ENCODE measurements around the gene PIK3CB. TPM values are rescaled to one million over a fixed set of nuclear protein-coding genes. Genes with fewer than 3 reads are reported as not detected.

PIK3CB gene
- total and polyA plus RNA-seq, 5 experiments from 2014 or later, result 8.9 to 34.2 (median 13.4) TPM

DNA sequence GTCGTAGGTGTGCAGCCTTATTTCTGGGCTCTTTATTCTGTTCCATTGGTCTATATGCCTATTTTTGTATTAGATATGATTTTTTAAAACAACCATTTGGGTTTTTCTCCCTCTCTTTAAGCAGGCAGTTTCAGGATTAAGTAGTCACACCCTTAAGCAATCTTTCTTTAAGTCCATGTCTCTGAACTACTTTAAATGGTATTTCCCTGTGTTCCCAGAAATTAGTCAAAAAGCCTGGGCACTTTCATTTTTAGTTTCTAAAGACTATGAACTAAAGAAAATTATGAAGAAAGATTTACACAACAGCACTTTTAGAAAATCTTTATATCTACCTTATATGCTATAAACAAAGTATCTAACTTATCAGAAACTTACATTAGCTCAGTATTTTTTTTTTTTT, 115.9 kb downstream of the PIK3CB start:
- Mint-ChIP-seq H3K27ac (no peak overlapping the region), H3K4me1 (peaks cover 0 to 7% (median 3%) of the 10 kb centered on the region in 4 donors), H3K36me3 (peaks cover 5 to 29% (median 25%) of the 10 kb centered on the region in 3 donors), H3K9me3 (peaks cover 0 to 4% (median 0%) of the 10 kb centered on the region in 9 donors), H3K27me3 (no peaks in the 10 kb centered on the region), H3K4me3 (no peak overlapping the region)
- POLR2A ChIA-PET, result no interaction called here
- no peak for DNase-seq
- no peak for ATAC-seq

DNA sequence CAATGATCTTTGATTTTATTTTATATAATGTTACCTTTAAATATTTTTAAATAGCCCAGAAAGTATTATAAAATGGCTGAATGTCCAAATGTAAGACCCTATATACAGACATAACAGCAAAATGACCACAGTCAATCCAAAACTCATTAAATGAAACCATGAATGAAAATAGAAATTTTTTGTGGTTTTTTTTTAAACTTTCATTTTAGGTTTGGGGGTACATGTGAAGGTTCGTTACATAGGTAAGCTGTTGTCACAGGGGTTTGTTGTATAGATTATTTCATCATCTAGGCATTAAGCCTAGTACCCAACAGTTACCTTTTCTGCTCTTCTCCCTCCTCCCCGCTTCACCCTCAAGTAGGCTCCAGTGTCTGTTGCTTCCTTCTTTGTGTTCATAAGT, 117.4 kb downstream of the PIK3CB start:
- H3K9me3 Mint-ChIP-seq, result peaks cover 0 to 4% (median 0%) of the 10 kb centered on the region in 9 donors
- DNase-seq, result no peak
- peak overlapping the region in 1 of 10 donors; percentile 33 for H3K27ac Mint-ChIP-seq
- peaks cover 5 to 36% (median 22%) of the 10 kb centered on the region in 3 donors for H3K36me3 Mint-ChIP-seq
- H3K4me3 Mint-ChIP-seq, result no peak overlapping the region
- no peaks in the 10 kb centered on the region for H3K27me3 Mint-ChIP-seq
- ATAC-seq, result no peak
- POLR2A ChIA-PET, result interaction anchor here (0.7 kb wide), 1 partner anchor 1905 kb away, joined by 4 read pairs; no protein-coding TSS in a partner anchor
- H3K4me1 Mint-ChIP-seq, result peaks cover 0 to 7% (median 3%) of the 10 kb centered on the region in 4 donors

DNA sequence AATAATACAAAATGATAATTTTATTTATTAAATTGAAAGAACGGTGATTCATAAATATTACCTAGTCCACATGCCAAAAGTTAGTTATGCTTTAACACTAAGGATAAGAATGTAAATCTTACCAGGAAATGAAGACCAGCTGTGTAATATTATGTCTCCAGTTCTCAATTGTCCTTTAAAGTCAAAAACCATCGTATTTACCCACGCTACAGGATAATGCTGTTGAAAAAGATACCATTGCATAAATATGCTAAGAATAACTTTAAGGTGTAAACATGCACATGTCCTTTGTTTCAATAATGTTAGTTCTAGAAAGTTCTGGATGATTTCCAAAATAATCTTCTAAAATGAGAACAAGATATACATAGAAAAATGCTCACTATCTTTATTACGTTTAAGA, 122.6 kb downstream of the PIK3CB start:
- POLR2A ChIA-PET, result no interaction called here
- peaks cover 0 to 2% (median 0%) of the 10 kb centered on the region in 4 donors for H3K4me1 Mint-ChIP-seq
- no peaks in the 10 kb centered on the region for H3K9me3 Mint-ChIP-seq
- H3K27ac Mint-ChIP-seq, result no peak overlapping the region
- no peaks in the 10 kb centered on the region for H3K27me3 Mint-ChIP-seq
- ATAC-seq, result no peak
- H3K4me3 Mint-ChIP-seq, result no peak overlapping the region
- DNase-seq, result no peak
- H3K36me3 Mint-ChIP-seq, result peaks cover 6 to 57% (median 8%) of the 10 kb centered on the region in 3 donors

DNA sequence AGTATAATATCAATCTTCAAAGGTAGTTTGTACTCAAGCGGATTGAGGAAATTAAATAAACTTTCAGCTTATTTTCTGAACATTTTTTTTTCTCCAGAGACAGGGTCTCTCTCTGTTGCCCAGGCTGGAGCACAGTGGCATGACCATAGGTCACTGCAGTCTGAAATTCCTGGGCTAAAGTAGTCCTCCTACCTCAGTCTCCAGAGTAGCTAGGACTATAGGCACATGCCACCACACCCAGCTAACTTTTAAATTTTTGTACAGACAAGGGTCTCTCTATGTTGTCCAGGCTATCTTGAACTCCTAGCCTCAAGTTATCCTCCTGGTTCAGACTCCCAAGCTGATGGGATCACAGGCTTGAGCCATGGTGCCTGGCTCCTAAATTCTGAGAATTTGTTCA, 129.1 kb downstream of the PIK3CB start:
- Mint-ChIP-seq H3K9me3 (no peaks in the 10 kb centered on the region), H3K4me3 (no peak overlapping the region), H3K4me1 (peaks cover 0 to 2% (median 0%) of the 10 kb centered on the region in 4 donors), H3K27ac (peak overlapping the region in 2 of 10 donors; percentile 11 to 38), H3K27me3 (no peaks in the 10 kb centered on the region), H3K36me3 (peaks cover 5 to 55% (median 6%) of the 10 kb centered on the region in 3 donors)
- POLR2A ChIA-PET, result no interaction called here
- no peak for ATAC-seq
- DNase-seq, result no peak

DNA sequence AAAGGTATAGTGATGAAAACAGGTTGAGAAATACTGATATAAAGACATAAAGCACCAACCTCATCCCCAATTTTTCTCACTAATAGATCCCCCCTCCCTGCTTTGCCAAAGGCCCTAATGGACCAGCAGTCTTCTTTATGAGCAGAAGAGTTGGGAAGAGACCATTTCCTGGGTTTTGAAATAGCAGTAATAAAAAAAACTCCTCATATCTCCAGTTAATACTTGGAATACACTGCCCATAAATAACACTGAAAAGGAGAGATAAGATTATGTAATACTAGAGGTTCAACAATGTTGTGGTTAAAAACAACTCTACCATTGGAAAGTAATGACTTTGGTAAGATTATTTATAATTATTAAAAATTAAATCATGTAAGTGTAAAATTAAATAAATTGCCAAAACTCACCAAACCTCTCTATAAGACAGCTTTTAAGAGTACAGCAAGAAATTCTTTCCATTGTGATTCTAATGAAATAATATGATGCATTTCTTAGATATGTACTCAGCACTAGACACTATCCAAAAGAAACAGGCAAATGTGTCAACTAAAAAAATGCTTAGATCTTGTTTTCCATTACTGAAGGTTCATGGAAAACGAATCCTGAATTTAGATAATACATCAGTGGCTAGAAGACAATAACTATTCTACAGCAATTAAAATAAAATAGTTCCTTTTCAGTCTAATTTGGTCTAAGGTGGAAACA, 137.9 kb downstream of the PIK3CB start:
- Mint-ChIP-seq H3K4me3 (no peak overlapping the region), H3K27me3 (no peaks in the 10 kb centered on the region), H3K9me3 (no peaks in the 10 kb centered on the region), H3K36me3 (peaks cover 0 to 40% (median 9%) of the 10 kb centered on the region in 3 donors), H3K4me1 (peaks cover 0 to 1% (median 0%) of the 10 kb centered on the region in 4 donors), H3K27ac (no peak overlapping the region)
- POLR2A ChIA-PET, result no interaction called here
- DNase-seq, result no peak
- ATAC-seq, result no peak

DNA sequence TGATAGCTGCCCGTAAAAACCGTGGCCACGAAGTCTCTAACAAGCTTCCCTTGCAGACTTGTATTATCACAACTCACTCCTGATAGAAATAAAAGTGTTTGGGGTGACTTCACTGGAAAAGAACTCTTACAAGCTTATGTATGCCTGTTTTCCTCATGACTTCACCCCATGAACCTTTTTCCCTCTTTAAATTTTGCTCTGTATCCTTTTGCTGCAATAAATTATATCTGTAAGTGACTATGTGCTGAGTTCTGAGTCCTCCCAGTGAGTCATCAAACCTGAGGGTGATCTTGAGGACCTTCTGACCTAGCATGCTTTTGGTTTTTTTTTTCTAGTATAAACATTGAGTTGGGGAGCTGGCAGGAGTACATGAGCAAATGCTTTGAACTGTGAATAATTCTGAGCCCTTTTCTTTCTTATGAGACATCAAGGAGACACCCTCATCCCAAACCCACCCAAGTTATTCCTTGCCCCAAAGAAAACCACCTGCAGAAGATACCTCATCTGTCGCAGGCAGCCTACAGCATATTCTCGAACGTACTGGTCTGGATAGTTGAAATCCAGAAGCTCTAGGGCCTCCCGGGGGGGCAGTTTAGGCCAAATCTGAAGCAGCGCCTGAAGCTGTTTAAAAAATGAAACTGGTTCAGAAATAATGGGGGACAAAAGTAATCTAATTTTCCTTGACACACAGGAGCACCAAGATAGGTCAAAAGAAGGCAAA, 140.3 kb downstream of the PIK3CB start:
- no peak for ATAC-seq
- peaks cover 0 to 46% (median 7%) of the 10 kb centered on the region in 3 donors for H3K36me3 Mint-ChIP-seq
- no peak for DNase-seq
- H3K4me1 Mint-ChIP-seq, result peaks cover 0 to 1% (median 0%) of the 10 kb centered on the region in 4 donors
- H3K27ac Mint-ChIP-seq, result no peak overlapping the region
- POLR2A ChIA-PET, result interaction anchor here (1.1 kb wide), 1 partner anchor 222 kb away, joined by 4 read pairs; no protein-coding TSS in a partner anchor
- no peaks in the 10 kb centered on the region for H3K9me3 Mint-ChIP-seq
- no peaks in the 10 kb centered on the region for H3K27me3 Mint-ChIP-seq
- no peak overlapping the region for H3K4me3 Mint-ChIP-seq

DNA sequence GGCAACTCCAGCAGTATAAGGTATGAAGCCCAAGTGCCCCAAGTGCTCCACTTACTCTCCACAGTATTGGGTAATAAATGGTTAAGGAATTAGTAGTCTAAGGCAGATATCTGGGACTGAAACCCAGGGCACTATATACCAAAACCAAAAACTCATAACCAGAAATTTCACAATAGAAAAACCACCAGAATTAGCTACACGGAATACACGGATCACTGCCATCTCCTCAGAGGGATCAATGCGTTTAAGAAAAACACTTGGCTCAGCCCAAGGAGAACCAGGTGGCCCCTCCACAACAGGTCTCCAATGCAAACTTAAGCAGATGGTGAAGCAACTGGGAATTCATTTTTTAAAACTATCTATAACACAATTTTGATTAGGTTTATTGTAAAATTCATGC, 142.6 kb downstream of the PIK3CB start:
- POLR2A ChIA-PET, result no interaction called here
- peaks cover 0 to 53% (median 12%) of the 10 kb centered on the region in 3 donors for H3K36me3 Mint-ChIP-seq

DNA sequence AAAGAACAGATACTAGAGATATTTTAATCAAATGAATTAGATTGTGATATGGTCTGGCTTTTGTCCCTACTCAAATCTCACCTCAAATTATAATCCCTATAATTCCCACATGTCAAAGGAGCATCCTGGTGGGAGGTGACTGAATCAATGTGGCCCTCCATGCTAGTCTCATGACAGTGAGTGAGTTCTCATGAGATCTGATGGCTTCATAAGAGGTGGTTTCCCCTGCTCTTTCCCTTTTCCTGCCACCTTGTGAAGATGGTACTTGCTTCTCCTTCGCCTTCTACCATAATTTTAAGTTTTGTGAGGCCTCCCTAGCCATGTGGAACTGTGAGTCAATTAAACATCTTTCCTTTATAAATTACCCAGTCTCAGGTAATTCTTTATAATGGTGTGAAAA, 143.4 kb downstream of the PIK3CB start:
- H3K27ac Mint-ChIP-seq, result peak overlapping the region in 2 of 10 donors; percentile 63 to 73
- H3K36me3 Mint-ChIP-seq, result peaks cover 0 to 57% (median 14%) of the 10 kb centered on the region in 3 donors

More for the DNA sequence above, 142.6 kb downstream of the PIK3CB start:
- DNase-seq (no peak), ATAC-seq (no peak)
- Mint-ChIP-seq H3K27ac (peak overlapping the region in 1 of 10 donors; percentile 11), H3K4me3 (no peak overlapping the region), H3K4me1 (peaks cover 0 to 18% (median 0%) of the 10 kb centered on the region in 4 donors), H3K27me3 (no peaks in the 10 kb centered on the region), H3K9me3 (no peaks in the 10 kb centered on the region)

DNA sequence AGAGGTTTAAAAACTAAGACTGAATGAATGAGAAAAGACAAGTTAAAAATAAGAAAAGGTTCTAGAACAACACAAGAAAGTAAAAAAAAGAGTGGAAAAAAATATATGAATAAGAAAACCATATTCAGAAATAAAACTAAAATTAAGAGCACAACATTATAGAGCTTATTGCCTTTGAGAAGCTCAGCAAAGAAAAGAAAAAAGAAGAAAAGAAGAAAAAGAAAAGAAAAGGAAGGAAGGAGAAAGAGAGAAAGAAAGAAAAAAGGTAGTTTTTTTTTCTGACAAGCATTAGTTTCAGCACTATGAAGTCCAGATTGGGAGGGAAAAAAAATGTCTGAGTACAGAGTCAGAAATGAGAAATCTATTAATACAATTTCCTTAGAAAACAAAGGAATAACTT, 144.7 kb downstream of the PIK3CB start:
- DNase-seq, result no peak
- ATAC-seq, result no peak
- POLR2A ChIA-PET, result interaction anchor here (1.1 kb wide), 1 partner anchor 81 kb away, joined by 3 read pairs; no protein-coding TSS in a partner anchor
- H3K36me3 Mint-ChIP-seq, result peaks cover 0 to 63% (median 14%) of the 10 kb centered on the region in 3 donors
- H3K9me3 Mint-ChIP-seq, result no peaks in the 10 kb centered on the region
- peak overlapping the region in 1 of 10 donors; percentile 78 for H3K27ac Mint-ChIP-seq
- H3K4me3 Mint-ChIP-seq, result no peak overlapping the region
- H3K4me1 Mint-ChIP-seq, result peaks cover 0 to 25% (median 0%) of the 10 kb centered on the region in 4 donors
- H3K27me3 Mint-ChIP-seq, result no peaks in the 10 kb centered on the region

More for the DNA sequence above, 143.4 kb downstream of the PIK3CB start:
- Mint-ChIP-seq H3K4me3 (no peak overlapping the region), H3K4me1 (peaks cover 0 to 25% (median 0%) of the 10 kb centered on the region in 4 donors), H3K27me3 (no peaks in the 10 kb centered on the region), H3K9me3 (no peaks in the 10 kb centered on the region)
- no peak for ATAC-seq
- no peak for DNase-seq
- POLR2A ChIA-PET, result no interaction called here

DNA sequence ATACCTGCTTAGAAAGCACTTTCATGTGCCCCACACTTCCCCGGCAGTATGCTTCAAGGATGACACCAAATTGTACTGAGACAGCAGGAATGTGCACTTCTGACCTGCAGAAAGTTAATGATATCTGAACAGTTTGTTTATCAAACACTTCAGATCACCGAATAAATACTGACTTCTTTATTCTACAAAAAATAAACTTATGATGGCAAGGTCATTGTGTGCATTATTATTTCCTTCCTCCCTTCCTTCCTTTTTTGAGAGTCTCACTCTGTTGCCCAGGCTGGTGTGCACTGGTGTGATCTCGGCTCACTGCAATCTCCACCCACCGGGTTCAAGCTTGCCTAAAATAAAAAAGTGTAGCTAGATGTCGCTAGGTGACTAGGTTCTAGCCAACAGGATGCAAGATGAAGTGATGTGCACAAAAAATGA, 145.8 kb downstream of the PIK3CB start:
- Mint-ChIP-seq H3K4me1 (peaks cover 0 to 25% (median 0%) of the 10 kb centered on the region in 4 donors), H3K4me3 (no peak overlapping the region), H3K36me3 (peaks cover 0 to 62% (median 16%) of the 10 kb centered on the region in 3 donors), H3K27me3 (no peaks in the 10 kb centered on the region), H3K9me3 (no peaks in the 10 kb centered on the region), H3K27ac (peak overlapping the region in 1 of 10 donors; percentile 4)
- ATAC-seq, result no peak
- POLR2A ChIA-PET, result interaction anchor here (1.1 kb wide), 1 partner anchor 80 kb away, joined by 3 read pairs; no protein-coding TSS in a partner anchor
- peak in 1 of 10 donors; percentile 7 for DNase-seq

DNA sequence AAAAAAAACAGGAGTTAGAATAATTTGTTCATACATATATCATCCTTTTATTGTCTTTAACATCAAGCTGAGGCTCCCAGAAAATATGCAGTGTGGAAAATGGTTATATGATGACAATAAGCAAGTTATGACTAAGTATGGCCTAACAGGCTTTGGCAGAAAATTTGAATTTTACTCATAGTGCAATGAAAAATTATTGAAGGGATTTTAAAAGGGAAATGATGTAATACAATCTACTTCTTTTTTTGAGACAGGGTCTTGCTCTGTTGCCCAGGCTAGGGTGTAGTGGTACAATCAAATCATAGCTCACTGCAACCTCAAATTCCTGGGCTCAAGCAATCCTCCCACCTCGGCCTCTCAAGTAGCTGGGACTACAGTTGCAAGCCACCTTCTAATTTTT, 147.5 kb downstream of the PIK3CB start:
- H3K27ac Mint-ChIP-seq, result peak overlapping the region in 4 of 10 donors; percentile 5 to 49 (median 30)
- DNase-seq, result no peak
- H3K9me3 Mint-ChIP-seq, result no peaks in the 10 kb centered on the region
- no peaks in the 10 kb centered on the region for H3K27me3 Mint-ChIP-seq
- peaks cover 0 to 74% (median 20%) of the 10 kb centered on the region in 3 donors for H3K36me3 Mint-ChIP-seq
- H3K4me3 Mint-ChIP-seq, result no peak overlapping the region
- POLR2A ChIA-PET, result interaction anchor here (1.4 kb wide), 1 partner anchor 228 kb away, joined by 3 read pairs; no protein-coding TSS in a partner anchor
- no peak for ATAC-seq
- H3K4me1 Mint-ChIP-seq, result peaks cover 0 to 25% (median 0%) of the 10 kb centered on the region in 4 donors

DNA sequence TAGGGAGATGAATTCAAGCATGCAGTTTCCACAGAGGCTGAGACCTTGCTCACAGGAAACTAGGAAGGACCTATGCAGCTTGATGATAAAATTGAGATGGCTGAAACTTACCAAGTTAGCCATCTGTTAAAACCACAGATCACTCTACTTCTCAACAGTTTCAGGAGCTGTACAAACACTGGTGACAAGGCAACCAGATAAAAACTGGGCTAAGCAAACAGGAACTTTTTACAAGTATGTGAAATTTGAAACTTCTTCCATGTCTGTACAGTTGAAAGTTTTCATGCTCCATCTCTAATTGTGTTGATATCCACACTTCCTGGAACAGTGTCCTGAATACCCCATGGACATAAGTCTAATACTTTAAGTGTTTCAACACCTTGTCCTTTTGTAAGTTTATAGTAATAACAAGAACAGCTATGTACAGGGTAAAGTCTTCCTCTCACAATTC, 147.9 kb downstream of the PIK3CB start:
- DNase-seq, result no peak

More for the DNA sequence above, 147.9 kb downstream of the PIK3CB start:
- H3K27me3 Mint-ChIP-seq, result no peaks in the 10 kb centered on the region
- H3K4me3 Mint-ChIP-seq, result no peak overlapping the region
- no peak for ATAC-seq
- peaks cover 0 to 25% (median 0%) of the 10 kb centered on the region in 4 donors for H3K4me1 Mint-ChIP-seq
- no peaks in the 10 kb centered on the region for H3K9me3 Mint-ChIP-seq
- POLR2A ChIA-PET, result interaction anchor here (1.4 kb wide), 1 partner anchor 229 kb away, joined by 3 read pairs; no protein-coding TSS in a partner anchor
- peak overlapping the region in 4 of 10 donors; percentile 5 to 49 (median 30) for H3K27ac Mint-ChIP-seq
- H3K36me3 Mint-ChIP-seq, result peaks cover 1 to 75% (median 23%) of the 10 kb centered on the region in 3 donors

Data from naive thymus-derived CD8-positive, alpha-beta T cell (primary cell).